GM15510 (cell line): Measurements from ENCODE around the gene ZNF211.

Experiments
- POLR2A ChIP-seq: IDR thresholded peaks from 3 replicates; pipeline ENCODE4 v1.6.1; 2011; ENCODE audit warnings: borderline replicate concordance; ENCODE audit not compliant: insufficient read length; ENCODE audit errors: extremely low read depth

ZNF211 gene

DNA sequence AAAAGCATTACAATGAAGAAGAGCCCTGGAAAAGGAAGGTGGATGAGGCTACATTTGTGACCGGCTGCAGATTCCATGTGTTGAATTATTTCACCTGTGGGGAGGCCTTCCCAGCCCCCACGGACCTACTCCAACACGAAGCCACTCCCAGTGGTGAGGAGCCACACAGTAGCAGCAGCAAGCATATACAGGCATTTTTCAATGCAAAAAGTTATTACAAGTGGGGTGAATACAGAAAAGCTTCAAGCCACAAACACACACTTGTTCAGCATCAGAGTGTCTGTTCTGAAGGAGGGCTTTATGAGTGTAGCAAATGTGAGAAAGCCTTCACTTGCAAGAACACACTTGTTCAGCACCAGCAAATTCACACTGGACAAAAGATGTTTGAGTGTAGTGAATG, 53.8 kb downstream of the ZNF211 start:
- no peak for TF ChIP-seq POLR2A

DNA sequence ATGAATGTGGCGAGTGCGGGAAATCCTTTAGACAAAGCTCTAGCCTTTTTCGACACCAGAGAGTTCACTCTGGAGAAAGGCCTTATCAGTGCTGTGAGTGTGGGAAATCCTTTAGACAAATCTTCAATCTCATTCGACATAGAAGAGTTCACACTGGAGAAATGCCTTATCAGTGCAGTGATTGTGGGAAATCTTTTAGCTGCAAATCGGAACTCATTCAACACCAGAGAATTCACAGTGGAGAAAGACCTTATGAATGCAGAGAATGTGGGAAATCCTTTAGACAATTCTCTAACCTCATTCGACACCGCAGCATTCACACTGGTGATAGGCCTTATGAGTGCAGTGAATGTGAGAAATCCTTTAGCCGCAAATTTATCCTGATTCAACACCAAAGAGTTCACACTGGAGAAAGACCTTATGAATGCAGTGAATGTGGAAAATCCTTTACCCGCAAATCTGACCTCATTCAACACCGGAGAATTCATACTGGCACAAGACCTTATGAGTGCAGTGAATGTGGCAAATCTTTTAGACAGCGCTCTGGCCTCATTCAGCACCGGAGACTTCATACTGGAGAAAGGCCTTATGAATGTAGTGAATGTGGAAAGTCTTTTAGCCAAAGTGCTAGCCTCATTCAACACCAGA, 54.5 kb downstream of the ZNF211 start:
- TF ChIP-seq POLR2A = no peak

DNA sequence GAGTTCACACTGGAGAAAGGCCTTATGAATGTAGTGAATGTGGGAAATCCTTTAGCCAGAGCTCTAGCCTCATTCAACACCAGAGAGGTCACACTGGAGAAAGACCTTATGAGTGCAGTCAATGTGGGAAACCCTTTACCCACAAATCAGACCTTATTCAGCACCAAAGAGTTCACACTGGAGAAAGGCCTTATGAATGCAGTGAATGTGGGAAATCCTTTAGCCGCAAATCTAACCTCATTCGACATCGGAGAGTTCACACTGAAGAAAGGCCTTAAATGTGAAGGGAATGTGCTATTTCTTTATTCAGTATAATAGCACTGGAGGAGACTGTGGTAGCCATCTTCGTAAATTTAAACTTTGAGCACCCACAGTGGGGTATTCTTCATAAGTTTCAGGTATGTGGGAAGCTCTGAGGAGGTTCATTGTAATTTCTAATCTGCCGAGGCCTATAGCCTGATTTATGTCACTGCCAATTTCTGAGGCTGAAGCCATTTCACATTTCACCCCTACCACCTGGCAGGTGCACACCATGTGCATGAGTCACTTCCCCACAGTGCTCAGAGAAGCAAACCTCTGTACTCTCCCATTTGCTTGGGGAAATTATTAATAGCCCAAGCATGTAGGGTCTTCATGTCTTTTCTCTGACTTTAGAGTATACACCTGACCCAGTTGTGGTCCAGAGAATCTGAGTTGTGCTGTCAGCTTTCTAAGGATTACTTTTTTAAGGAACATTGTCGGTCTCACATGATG, 55.2 kb downstream of the ZNF211 start:
- TF ChIP-seq POLR2A = no peak

DNA sequence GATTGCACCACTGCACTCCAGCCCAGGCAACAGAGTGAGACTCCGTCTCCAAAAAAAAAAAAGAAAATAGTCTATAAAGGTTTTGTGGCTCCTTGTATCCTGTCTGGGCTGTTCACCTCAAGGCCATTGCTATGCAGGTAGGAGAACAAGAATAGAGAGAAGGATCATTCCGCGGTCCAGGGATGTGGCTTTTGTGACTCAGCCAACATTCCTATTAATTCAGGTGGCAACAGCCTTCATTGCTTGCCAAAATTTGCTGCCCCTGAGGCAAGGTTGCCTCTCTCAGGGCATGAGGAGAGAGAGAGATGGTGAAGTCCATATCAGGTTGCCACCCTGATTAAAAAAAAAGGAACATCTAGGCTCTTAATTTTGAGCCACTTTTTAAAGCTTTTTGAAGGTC, 56.8 kb downstream of the ZNF211 start:
- TF ChIP-seq POLR2A = no peak
